Stimulated activated CD4-positive, alpha-beta T cell treated with anti-CD3 and anti-CD28 coated beads, Interleukin-1b, Interleukin-23, amount 100 ng/mL, for 24 hours (primary cell): Measurements from ENCODE around the gene EVL.

Source experiments
- DNase-seq, 4 experiments: peaks; one replicate each; pipeline ENCODE4 v3.0.0-alpha.2; 2020; ENCODE audit warnings: low read depth in 4 of 4, low spot score in 1 of 4

EVL gene

GRCh38 chr14:100108042-100108825 lies 43.0 kb downstream of the EVL start:
- peak; percentile 75 to 88 (median 84) for DNase-seq

GRCh38 chr14:100108840-100109593 lies 43.8 kb downstream of the EVL start:
- DNase-seq = no peak

- no peak for DNase-seq
Observed at GRCh38 chr14:100109594-100109955, 44.4 kb downstream of the EVL start.

- no peak for DNase-seq
Observed at GRCh38 chr14:100110816-100111215, 45.6 kb downstream of the EVL start.

- DNase-seq = no peak
Observed at GRCh38 chr14:100111931-100112704, 46.9 kb downstream of the EVL start.

- no peak for DNase-seq
Observed at GRCh38 chr14:100114109-100114765, 49.0 kb downstream of the EVL start.

- no peak for DNase-seq
Observed at GRCh38 chr14:100115236-100115635, 50.0 kb downstream of the EVL start.

GRCh38 chr14:100115726-100116125 lies 50.5 kb downstream of the EVL start:
- no peak for DNase-seq

- no peak for DNase-seq
Observed at GRCh38 chr14:100116134-100116533, 50.9 kb downstream of the EVL start.

- no peak for DNase-seq
Observed at GRCh38 chr14:100117026-100117425, 51.8 kb downstream of the EVL start.

- DNase-seq = no peak
Observed at GRCh38 chr14:100117633-100118395, 52.6 kb downstream of the EVL start.

- no peak for DNase-seq
Observed at GRCh38 chr14:100118396-100119011, 53.3 kb downstream of the EVL start.

GRCh38 chr14:100119251-100119650 lies 54.0 kb downstream of the EVL start:
- DNase-seq = no peak

- no peak for DNase-seq
Observed at GRCh38 chr14:100120522-100121269, 55.5 kb downstream of the EVL start.

- DNase-seq = no peak
Observed at GRCh38 chr14:100121643-100122480, 56.6 kb downstream of the EVL start.

GRCh38 chr14:100122481-100123223 lies 57.4 kb downstream of the EVL start:
- no peak for DNase-seq

GRCh38 chr14:100123618-100124017 lies 58.4 kb downstream of the EVL start:
- DNase-seq = no peak
